Transverse colon (tissue), 3 donors: ENCODE measurements around the gene LDLRAD4.

ENCODE experiments used
- EP300 ChIP-seq: sonication (generic); formaldehyde crosslinking; IDR thresholded peaks from one replicate; pipeline ENCODE4 v1.6.1; 2017; ENCODE audit warnings: antibody characterized with exemption, low read depth
- POLR2A ChIP-seq: fragments of 450-650 bp; IDR thresholded peaks from one replicate; pipeline ENCODE4 v1.6.1; 2016; ENCODE audit warnings: antibody characterized with exemption, mild to moderate bottlenecking, moderate library complexity
- TF ChIP-seq, protein P1 (sequence below), 5 experiments: fragments of 200-600 bp in 3 of 5; fragments of 450-650 bp in 2 of 5; sonication (generic) in 3 of 5; IDR thresholded peaks; 1 replicate in 2 of 5; 2 replicates in 3 of 5; pipeline ENCODE4 v1.5.1; 2016 to 2017; ENCODE audit warnings: antibody characterized with exemption in 5 of 5, inconsistent platforms in 3 of 5, mild to moderate bottlenecking in 2 of 5, moderate library complexity in 1 of 5

DNA sequence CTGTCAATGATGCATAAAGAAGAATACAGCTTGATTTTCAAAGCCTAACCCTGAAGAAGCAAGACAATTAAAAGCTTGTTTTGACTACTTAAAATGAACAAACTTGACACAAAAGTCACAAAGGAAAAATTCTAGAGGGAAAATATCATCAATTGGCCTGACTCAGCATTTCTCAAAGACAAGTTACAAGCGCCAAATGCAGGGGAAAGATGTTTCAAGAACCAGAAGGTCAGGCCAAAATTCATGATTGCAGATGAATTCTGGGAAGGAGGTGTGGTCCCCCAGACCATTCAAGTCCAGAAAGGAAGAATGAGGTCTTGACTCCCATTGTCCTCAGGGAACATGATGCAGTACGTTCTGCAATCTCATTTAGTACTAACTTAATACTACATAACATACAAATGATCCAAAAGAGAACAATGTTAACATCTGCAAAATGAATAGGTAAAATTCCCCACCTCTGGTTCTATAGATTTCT is 443.3 kb downstream of the LDLRAD4 start:
- TF ChIP-seq, protein P1, sequence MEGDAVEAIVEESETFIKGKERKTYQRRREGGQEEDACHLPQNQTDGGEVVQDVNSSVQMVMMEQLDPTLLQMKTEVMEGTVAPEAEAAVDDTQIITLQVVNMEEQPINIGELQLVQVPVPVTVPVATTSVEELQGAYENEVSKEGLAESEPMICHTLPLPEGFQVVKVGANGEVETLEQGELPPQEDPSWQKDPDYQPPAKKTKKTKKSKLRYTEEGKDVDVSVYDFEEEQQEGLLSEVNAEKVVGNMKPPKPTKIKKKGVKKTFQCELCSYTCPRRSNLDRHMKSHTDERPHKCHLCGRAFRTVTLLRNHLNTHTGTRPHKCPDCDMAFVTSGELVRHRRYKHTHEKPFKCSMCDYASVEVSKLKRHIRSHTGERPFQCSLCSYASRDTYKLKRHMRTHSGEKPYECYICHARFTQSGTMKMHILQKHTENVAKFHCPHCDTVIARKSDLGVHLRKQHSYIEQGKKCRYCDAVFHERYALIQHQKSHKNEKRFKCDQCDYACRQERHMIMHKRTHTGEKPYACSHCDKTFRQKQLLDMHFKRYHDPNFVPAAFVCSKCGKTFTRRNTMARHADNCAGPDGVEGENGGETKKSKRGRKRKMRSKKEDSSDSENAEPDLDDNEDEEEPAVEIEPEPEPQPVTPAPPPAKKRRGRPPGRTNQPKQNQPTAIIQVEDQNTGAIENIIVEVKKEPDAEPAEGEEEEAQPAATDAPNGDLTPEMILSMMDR (IDR thresholded peaks at IDR 0.05) = no peak
- TF ChIP-seq EP300 (no peak), POLR2A (no peak)
